Bronchial epithelial cell (primary cell): ENCODE results near the gene VEPH1. TPM values are rescaled to one million over a fixed set of nuclear protein-coding genes. Genes with fewer than 3 reads are reported as not detected.

ENCODE experiments used
- DNase-seq: peaks from one replicate; pipeline ENCODE4 v3.0.0-alpha.2; 2010; ENCODE audit warnings: low read depth
- FAIRE-seq: peaks from 2 replicates; lab custom pipeline; 2011; peaks lifted over from hg19 to GRCh38; lab: Jason Lieb, UNC
- H3K27me3 ChIP-seq: 2 replicates; pipeline ENCODE4 v1.5.1; 2011; ENCODE audit warnings: low read length; ENCODE audit not compliant: control insufficient read depth, insufficient read depth
- H3K36me3 ChIP-seq: 2 replicates; pipeline ENCODE4 v1.5.1; 2011; ENCODE audit warnings: low read length; ENCODE audit not compliant: control insufficient read depth, insufficient read depth
- H3K4me3 ChIP-seq: 2 replicates; pipeline ENCODE4 v1.5.1; 2011; ENCODE audit warnings: mild to moderate bottlenecking, low read depth, low read length, control low read depth
- CTCF ChIP-seq: IDR thresholded peaks from 2 replicates; pipeline ENCODE4 v1.5.1; 2011; ENCODE audit warnings: mild to moderate bottlenecking, moderate library complexity, low read length, control low read depth, inconsistent platforms; ENCODE audit not compliant: insufficient read depth, severe bottlenecking
- total RNA-seq: library from RNA; depleted of rRNA; stranded (reverse); fragments of >200 nt; gene quantifications from 2 replicates; pipeline ENCODE4 v1.2.1, GENCODE V29; 2014

Gene VEPH1
- total RNA-seq, 1 donor from 2014 or later = 1.3 TPM

DNA sequence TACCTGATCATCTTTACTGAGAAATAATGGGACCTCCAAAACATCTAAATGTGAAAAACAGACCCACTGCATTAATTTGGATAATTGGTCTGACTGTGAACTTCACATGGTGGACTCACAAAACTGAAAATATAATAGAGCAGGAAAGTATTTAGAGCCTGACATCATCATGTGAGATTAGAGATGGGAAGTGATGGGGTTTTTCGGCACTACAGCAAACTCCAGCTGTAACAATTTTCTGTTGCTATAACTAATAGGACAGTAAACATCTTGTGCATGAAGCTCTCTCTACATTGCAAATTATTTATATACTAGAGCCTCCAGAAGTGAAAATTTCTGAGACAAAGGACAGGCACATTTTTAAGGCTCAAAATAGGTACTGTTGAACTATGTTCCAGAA lies 32.2 kb downstream of the VEPH1 start:
- no peak overlapping the region for H3K4me3 ChIP-seq
- TF ChIP-seq CTCF = no peak
- H3K27me3 ChIP-seq = no peaks in the 10 kb centered on the region
- FAIRE-seq = no peak
- DNase-seq = no peak
- no peaks in the 10 kb centered on the region for H3K36me3 ChIP-seq

DNA sequence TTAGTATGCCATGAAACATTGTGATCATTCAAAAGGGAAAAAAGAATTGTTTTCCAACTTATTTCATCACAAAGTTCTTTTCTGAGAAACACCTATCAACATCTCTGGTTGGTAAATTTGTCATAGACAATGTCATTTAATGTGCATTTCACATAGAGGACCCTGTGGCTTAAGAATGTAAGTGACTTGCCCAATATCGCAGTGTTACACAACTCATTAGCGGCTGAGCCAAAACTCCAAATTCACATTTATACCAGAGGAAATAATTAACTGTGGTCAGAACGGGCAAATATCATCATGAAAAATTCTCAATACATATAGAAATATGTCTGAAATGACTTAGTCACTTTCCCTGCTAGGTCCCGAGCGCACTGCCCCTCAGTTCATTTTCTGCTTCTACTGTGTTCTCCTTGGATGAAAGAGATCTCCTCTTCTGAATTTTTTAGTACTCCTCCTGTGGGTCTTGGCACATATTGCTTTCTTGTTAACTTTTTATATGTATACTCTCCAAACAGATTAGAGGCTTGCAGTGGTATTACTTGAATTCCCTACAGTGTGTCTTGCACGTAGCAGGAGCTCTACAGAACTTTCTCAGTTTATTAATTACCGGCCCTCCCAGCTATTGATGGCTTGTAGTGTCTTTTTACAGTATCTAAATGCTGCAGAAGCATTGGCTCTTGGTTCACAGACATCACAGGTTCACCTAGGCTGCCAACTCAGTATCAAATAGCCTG lies 33.5 kb downstream of the VEPH1 start:
- Histone ChIP-seq H3K4me3 (no peak overlapping the region), H3K27me3 (no peaks in the 10 kb centered on the region), H3K36me3 (no peaks in the 10 kb centered on the region)
- DNase-seq (no peak), FAIRE-seq (no peak)
- TF ChIP-seq CTCF = no peak

GRCh38 chr3:157467200-157467599 lies 36.0 kb downstream of the VEPH1 start:
- Histone ChIP-seq H3K4me3 (no peak overlapping the region), H3K36me3 (no peaks in the 10 kb centered on the region), H3K27me3 (no peaks in the 10 kb centered on the region)
- no peak for TF ChIP-seq CTCF
- FAIRE-seq (no peak), DNase-seq (no peak)

- Histone ChIP-seq H3K36me3 (no peaks in the 10 kb centered on the region), H3K27me3 (no peaks in the 10 kb centered on the region), H3K4me3 (no peak overlapping the region)
- DNase-seq (no peak), FAIRE-seq (no peak)
- TF ChIP-seq CTCF = no peak
These were observed 37.5 kb downstream of the VEPH1 start for GRCh38 chr3:157465741-157466140.

DNA sequence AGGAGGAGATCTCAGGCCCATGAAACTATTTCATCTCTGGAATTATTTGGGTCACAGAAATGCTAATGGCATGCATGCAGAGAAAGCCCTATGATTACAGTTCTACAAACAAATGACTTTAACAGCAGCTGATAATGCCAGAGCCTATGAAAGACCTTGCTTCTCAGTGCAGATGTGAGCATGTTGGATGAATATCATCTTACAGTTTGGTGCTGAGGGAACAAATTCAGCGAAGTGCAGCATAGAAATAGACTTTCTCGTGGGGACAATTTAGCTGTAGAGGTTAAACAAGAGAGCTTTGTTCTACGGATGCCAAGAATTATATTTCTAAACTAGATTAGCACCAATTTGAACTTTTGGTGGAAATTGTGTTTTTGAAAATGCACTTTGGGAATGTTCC lies 38.9 kb downstream of the VEPH1 start:
- TF ChIP-seq CTCF = no peak
- Histone ChIP-seq H3K4me3 (no peak overlapping the region), H3K27me3 (no peaks in the 10 kb centered on the region), H3K36me3 (no peaks in the 10 kb centered on the region)
- no peak for FAIRE-seq
- no peak for DNase-seq

DNA sequence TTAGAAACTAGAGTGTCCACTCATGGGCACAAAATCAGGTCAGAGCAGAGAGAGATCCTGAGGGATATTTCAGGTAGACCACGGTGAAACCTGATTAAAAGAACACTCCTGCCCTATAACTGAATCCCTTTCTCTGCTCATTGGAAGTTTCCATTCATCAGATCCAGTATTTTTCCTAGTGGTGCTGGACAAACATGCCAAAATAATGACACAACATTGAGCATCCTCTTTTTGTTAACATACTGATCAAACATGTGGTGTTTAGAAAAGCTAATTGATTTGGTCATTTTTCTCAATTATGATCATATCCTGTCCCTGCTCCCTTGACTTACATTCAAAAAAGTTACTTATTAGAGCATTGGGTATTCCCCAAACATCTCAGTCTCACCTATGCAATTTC lies 39.4 kb downstream of the VEPH1 start:
- no peak for TF ChIP-seq CTCF
- no peak overlapping the region for H3K4me3 ChIP-seq
- no peaks in the 10 kb centered on the region for H3K27me3 ChIP-seq
- no peaks in the 10 kb centered on the region for H3K36me3 ChIP-seq
- FAIRE-seq (no peak), DNase-seq (no peak)
